Fibroblast of lung (primary cell): Measurements from ENCODE around the gene HNRNPM. TPM values are rescaled to one million over a fixed set of nuclear protein-coding genes. Genes with fewer than 3 reads are reported as not detected.

Experiments used
- DNase-seq, 2 donors: peaks; one replicate each; pipeline versions ENCODE4 v3.0.0 to v3.0.0-alpha.2; 2010; ENCODE audit warnings: low read depth in 2 of 2
- H2AFZ ChIP-seq: 2 replicates; pipeline ENCODE4 v1.5.1; 2012; ENCODE audit warnings: low read length, control low read depth, inconsistent platforms
- H3K27ac ChIP-seq: 2 replicates; pipeline ENCODE4 v1.5.1; 2011; ENCODE audit warnings: low read length, control low read depth; ENCODE audit not compliant: insufficient read depth
- H3K27me3 ChIP-seq: 2 replicates; pipeline ENCODE4 v1.5.1; 2011; ENCODE audit warnings: mild to moderate bottlenecking, low read length; ENCODE audit not compliant: control insufficient read depth, insufficient read depth
- H3K36me3 ChIP-seq: 2 replicates; pipeline ENCODE4 v1.5.1; 2011; ENCODE audit warnings: low read length; ENCODE audit not compliant: control insufficient read depth, insufficient read depth
- H3K4me1 ChIP-seq: 2 replicates; pipeline ENCODE4 v1.5.1; 2011; ENCODE audit warnings: low read length; ENCODE audit not compliant: control insufficient read depth, insufficient read depth; ENCODE audit errors: extremely low read depth
- H3K4me2 ChIP-seq: 2 replicates; pipeline ENCODE4 v1.5.1; 2011; ENCODE audit warnings: low read length, control low read depth; ENCODE audit not compliant: insufficient read depth; ENCODE audit errors: extremely low read depth
- H3K4me3 ChIP-seq, 4 experiments: fragments of 200-600 bp in 1 of 4; sonication (generic) in 1 of 4; replicated peaks in 1 of 4; 2 replicates each; pipeline ENCODE4 v1.5.1; 2011 to 2016; ENCODE audit warnings: low read length in 4 of 4, low read depth in 3 of 4, mild to moderate bottlenecking in 3 of 4, control low read depth in 2 of 4, inconsistent platforms in 1 of 4, mixed read lengths in 1 of 4; ENCODE audit not compliant: insufficient read depth in 1 of 4; ENCODE audit errors: control extremely low read depth in 1 of 4
- H3K79me2 ChIP-seq: 2 replicates; pipeline ENCODE4 v1.5.1; 2012; ENCODE audit warnings: mild to moderate bottlenecking, low read length, inconsistent platforms; ENCODE audit not compliant: control insufficient read depth, insufficient read depth
- H3K9ac ChIP-seq: 2 replicates; pipeline ENCODE4 v1.5.1; 2011; ENCODE audit warnings: mild to moderate bottlenecking, low read length, control low read depth; ENCODE audit not compliant: insufficient read depth
- H3K9me3 ChIP-seq: 2 replicates; pipeline ENCODE4 v1.5.1; 2012; ENCODE audit warnings: low read depth, low read length; ENCODE audit not compliant: control insufficient read depth, insufficient read depth
- H4K20me1 ChIP-seq: 2 replicates; pipeline ENCODE4 v1.5.1; 2011; ENCODE audit warnings: low read length; ENCODE audit not compliant: control insufficient read depth, insufficient read depth; ENCODE audit errors: extremely low read depth
- EZH2 ChIP-seq: IDR thresholded peaks from 2 replicates; pipeline ENCODE4 v1.5.1; 2012; ENCODE audit warnings: low read length, control low read depth, mild to moderate bottlenecking; ENCODE audit errors: missing control alignments
- polyA plus RNA-seq, 2 donors: library from polyadenylated mRNA; depleted of rRNA in 1 of 2; stranded (reverse) in 1 of 2; unstranded in 1 of 2; fragments of >200 nt; gene quantifications; 2 replicates each; pipeline ENCODE4 v1.2.1, GENCODE V29; 2011 to 2012; ENCODE audit warnings: missing spikeins in 1 of 2
- total RNA-seq: library from RNA; depleted of rRNA; stranded (reverse); fragments of >200 nt; gene quantifications from 2 replicates; pipeline ENCODE4 v1.2.1, GENCODE V29; 2014
- TF ChIP-seq, protein P1 (sequence below), 2 donors: IDR thresholded peaks in 1 of 2; conservative IDR thresholded peaks in 1 of 2; 1 replicate in 1 of 2; 2 replicates in 1 of 2; pipeline ENCODE4 v1.5.1; 2011 to 2012; ENCODE audit warnings: low read length in 2 of 2, control low read depth in 1 of 2, inconsistent platforms in 1 of 2, low read depth in 1 of 2, mild to moderate bottlenecking in 1 of 2

Gene HNRNPM
- total and polyA plus RNA-seq, 2 donors (not counting 1 experiment from before 2014, with no cell fraction given) = 51.5 to 104 TPM

DNA sequence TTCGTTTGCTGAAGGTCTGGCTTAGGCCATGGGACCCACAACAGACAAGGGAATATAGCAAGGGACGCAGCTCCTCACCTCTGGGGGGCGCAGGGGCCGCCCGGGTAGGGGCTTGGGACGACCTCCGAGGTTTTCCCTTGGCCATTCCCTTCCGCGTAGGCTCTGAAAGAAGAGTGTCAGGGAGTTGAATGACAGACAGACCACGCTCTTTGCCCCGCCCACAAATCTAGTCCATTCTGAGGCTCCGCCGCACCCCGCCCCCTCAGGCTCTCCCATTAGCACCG lies 80.6 kb downstream of the HNRNPM start:
- H3K27ac ChIP-seq = peak overlapping the region; percentile 2
- TF ChIP-seq, protein P1, sequence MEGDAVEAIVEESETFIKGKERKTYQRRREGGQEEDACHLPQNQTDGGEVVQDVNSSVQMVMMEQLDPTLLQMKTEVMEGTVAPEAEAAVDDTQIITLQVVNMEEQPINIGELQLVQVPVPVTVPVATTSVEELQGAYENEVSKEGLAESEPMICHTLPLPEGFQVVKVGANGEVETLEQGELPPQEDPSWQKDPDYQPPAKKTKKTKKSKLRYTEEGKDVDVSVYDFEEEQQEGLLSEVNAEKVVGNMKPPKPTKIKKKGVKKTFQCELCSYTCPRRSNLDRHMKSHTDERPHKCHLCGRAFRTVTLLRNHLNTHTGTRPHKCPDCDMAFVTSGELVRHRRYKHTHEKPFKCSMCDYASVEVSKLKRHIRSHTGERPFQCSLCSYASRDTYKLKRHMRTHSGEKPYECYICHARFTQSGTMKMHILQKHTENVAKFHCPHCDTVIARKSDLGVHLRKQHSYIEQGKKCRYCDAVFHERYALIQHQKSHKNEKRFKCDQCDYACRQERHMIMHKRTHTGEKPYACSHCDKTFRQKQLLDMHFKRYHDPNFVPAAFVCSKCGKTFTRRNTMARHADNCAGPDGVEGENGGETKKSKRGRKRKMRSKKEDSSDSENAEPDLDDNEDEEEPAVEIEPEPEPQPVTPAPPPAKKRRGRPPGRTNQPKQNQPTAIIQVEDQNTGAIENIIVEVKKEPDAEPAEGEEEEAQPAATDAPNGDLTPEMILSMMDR (conservative IDR thresholded peaks at IDR 0.05 in 1 of 2, IDR thresholded peaks at IDR 0.05 in 1 of 2; ENCODE audit: low read depth in 1 of 2, low read length in 2 of 2) = peak; percentile 23 to 30
- TF ChIP-seq EZH2 = no peak

DNA sequence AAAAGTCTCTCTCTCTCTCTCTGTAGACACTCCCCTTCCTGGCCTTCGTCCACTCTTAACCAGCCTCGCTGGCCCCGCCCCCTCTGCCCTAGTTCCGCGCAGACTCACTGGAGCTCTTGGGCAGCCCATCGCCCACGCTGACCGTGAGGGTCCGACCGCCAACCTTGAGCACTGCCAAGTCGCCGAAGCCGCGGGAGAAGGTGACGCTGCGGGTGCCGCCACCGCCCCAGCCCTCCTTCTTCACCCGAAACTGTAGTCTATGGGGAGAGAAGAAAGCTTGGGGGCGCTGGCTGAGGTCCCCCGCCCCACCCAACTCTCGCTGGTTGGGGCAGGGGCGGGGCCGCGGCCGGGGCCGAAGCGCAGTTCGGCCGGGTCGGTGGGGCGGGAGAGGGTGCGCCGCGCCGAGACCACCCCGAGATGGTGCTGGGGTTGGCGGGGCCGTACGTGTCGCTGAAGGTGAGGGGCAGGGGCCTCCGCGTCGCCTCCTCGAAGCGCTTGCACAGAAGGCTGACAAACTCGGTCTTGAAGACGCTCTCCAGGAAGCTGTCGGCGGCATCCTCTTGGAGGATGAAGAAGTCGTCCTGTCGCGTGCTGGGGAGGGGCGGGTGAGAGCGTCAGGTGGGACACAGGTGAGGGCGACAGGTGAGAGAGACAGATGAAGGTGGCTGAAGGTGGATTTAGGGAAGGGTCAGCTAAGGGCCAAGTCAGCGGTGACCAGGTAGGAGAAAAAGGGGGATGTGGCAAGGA lies 81.7 kb downstream of the HNRNPM start:
- H3K27me3 ChIP-seq = no peaks in the 10 kb centered on the region
- peak overlapping the region; percentile 89 for H3K4me2 ChIP-seq
- peak; percentile 90 for DNase-seq
- no peaks in the 10 kb centered on the region for H4K20me1 ChIP-seq
- no peak for TF ChIP-seq EZH2
- TF ChIP-seq, protein P1 (conservative IDR thresholded peaks at IDR 0.05 in 1 of 2, IDR thresholded peaks at IDR 0.05 in 1 of 2; ENCODE audit: low read depth in 1 of 2, low read length in 2 of 2) = no peak
- no peaks in the 10 kb centered on the region for H3K9me3 ChIP-seq
- peak overlapping the region; percentile 82 for H3K27ac ChIP-seq
- H3K79me2 ChIP-seq = no peaks in the 10 kb centered on the region
- H2AFZ ChIP-seq = peak overlapping the region; percentile 80
- H3K36me3 ChIP-seq = no peaks in the 10 kb centered on the region
- peak overlapping the region; percentile 72 for H3K9ac ChIP-seq
- H3K4me1 ChIP-seq = peaks cover 2% of the 10 kb centered on the region
- peak overlapping the region; percentile 70 to 83 (median 77) for H3K4me3 ChIP-seq

More for the DNA sequence above, 80.6 kb downstream of the HNRNPM start:
- H3K9ac ChIP-seq = no peak overlapping the region
- peaks cover 2% of the 10 kb centered on the region for H3K4me1 ChIP-seq
- H3K36me3 ChIP-seq = no peaks in the 10 kb centered on the region
- H3K79me2 ChIP-seq = no peaks in the 10 kb centered on the region
- H3K4me3 ChIP-seq = peak overlapping the region; percentile 2 to 64 (median 47)
- no peak for DNase-seq
- H3K27me3 ChIP-seq = no peaks in the 10 kb centered on the region
- H4K20me1 ChIP-seq = no peaks in the 10 kb centered on the region
- peak overlapping the region; percentile 20 for H3K4me2 ChIP-seq
- no peaks in the 10 kb centered on the region for H3K9me3 ChIP-seq
- peak overlapping the region; percentile 20 for H2AFZ ChIP-seq

- TF ChIP-seq, protein P1 (conservative IDR thresholded peaks at IDR 0.05 in 1 of 2, IDR thresholded peaks at IDR 0.05 in 1 of 2; ENCODE audit: low read depth in 1 of 2, low read length in 2 of 2) = no peak
- no peak for TF ChIP-seq EZH2
- no peak for DNase-seq
- H3K4me2 ChIP-seq = no peak overlapping the region
- no peak overlapping the region for H3K4me3 ChIP-seq
- H3K4me1 ChIP-seq = peaks cover 2% of the 10 kb centered on the region
- H3K9me3 ChIP-seq = no peaks in the 10 kb centered on the region
- no peaks in the 10 kb centered on the region for H3K27me3 ChIP-seq
- no peak overlapping the region for H2AFZ ChIP-seq
- no peaks in the 10 kb centered on the region for H3K36me3 ChIP-seq
- no peak overlapping the region for H3K27ac ChIP-seq
- no peaks in the 10 kb centered on the region for H4K20me1 ChIP-seq
- no peak overlapping the region for H3K9ac ChIP-seq
- H3K79me2 ChIP-seq = no peaks in the 10 kb centered on the region
Observed at GRCh38 chr19:8528500-8528899, 83.7 kb downstream of the HNRNPM start.
